Caco-2 (cell line): ENCODE results near the gene PLAC8L1. TPM values are rescaled to one million over a fixed set of nuclear protein-coding genes. Genes with fewer than 3 reads are reported as not detected.
A peak's percentile ranks its signal among the peaks of the same experiment; 100 is the strongest.

ENCODE experiments used
- BruUV-seq: library from RNA; stranded (reverse); fragments of 400-500 nt; replicated peaks from 2 replicates; lab custom pipeline; 2021; lab: Mats Ljungman, UMichigan
- CTCF ChIA-PET: fragments of 300-600 bp; sonication (Branson Sonifier 250); formaldehyde crosslinking; loops from one replicate; lab custom pipeline; 2022; ENCODE audit warnings: antibody characterized with exemption; lab: Charles Lee
- POLR2A ChIA-PET: fragments of 300-600 bp; sonication (Branson Sonifier 250); formaldehyde crosslinking; loops from one replicate; lab custom pipeline; 2022; ENCODE audit warnings: antibody characterized with exemption; lab: Charles Lee
- DNase-seq, 2 experiments: peaks; one replicate each; pipeline versions ENCODE4 v3.0.0 to v3.0.0-alpha.2; 2020 to 2022
- H3K27me3 ChIP-seq: replicated peaks from 2 replicates; pipeline ENCODE4 v1.6.0; 2011; ENCODE audit warnings: low read length; ENCODE audit not compliant: control insufficient read depth, insufficient read depth
- H3K36me3 ChIP-seq: 2 replicates; pipeline ENCODE4 v1.5.1; 2011; ENCODE audit warnings: low read length; ENCODE audit not compliant: control insufficient read depth, insufficient read depth
- H3K4me1 ChIP-seq: fragments of 250-450 bp; sonication (Bioruptor Pico); 2 replicates; pipeline ENCODE4 v1.5.1; 2020; ENCODE audit warnings: mild to moderate bottlenecking
- H3K4me3 ChIP-seq: 2 replicates; pipeline ENCODE4 v1.5.1; 2011; ENCODE audit warnings: low read depth, mild to moderate bottlenecking, control low read depth, low read length
- H3K9me3 ChIP-seq: fragments of 250-450 bp; sonication (Bioruptor Pico); 2 replicates; pipeline ENCODE4 v1.5.1; 2020; ENCODE audit warnings: mild to moderate bottlenecking, moderate library complexity
- H3K27ac Mint-ChIP-seq: one replicate; pipeline ENCODE4 v1.8.0; 2022; ENCODE audit warnings: mixed read lengths; ENCODE audit not compliant: unreplicated experiment
- H3K27me3 Mint-ChIP-seq: one replicate; pipeline ENCODE4 v1.8.0; 2022; ENCODE audit warnings: mixed read lengths; ENCODE audit not compliant: insufficient read depth, unreplicated experiment
- H3K36me3 Mint-ChIP-seq: one replicate; pipeline ENCODE4 v1.8.0; 2022; ENCODE audit warnings: mild to moderate bottlenecking, mixed read lengths; ENCODE audit not compliant: insufficient read depth, unreplicated experiment
- H3K4me1 Mint-ChIP-seq: one replicate; pipeline ENCODE4 v1.8.0; 2022; ENCODE audit warnings: low read depth, mixed read lengths; ENCODE audit not compliant: unreplicated experiment
- H3K4me3 Mint-ChIP-seq: one replicate; pipeline ENCODE4 v1.8.0; 2022; ENCODE audit warnings: mild to moderate bottlenecking, moderate library complexity, mixed read lengths; ENCODE audit not compliant: unreplicated experiment
- H3K9me3 Mint-ChIP-seq: one replicate; pipeline ENCODE4 v1.8.0; 2022; ENCODE audit warnings: mixed read lengths; ENCODE audit not compliant: unreplicated experiment
- intact Hi-C: fragments of 100-400 bp; cut with micrococcal nuclease; formaldehyde crosslinking; loops from one replicate; pipeline ENCODE4 v1.10.0; 2022; ENCODE audit not compliant: unreplicated experiment
- total RNA-seq: library from RNA; stranded (reverse); gene quantifications from 2 replicates; pipeline ENCODE4 v1.2.3, GENCODE V29; 2022
- TF ChIP-seq, protein P1 (sequence below), 2 experiments: fragments of 200-600 bp in 1 of 2; IDR thresholded peaks; 1 replicate in 1 of 2; 2 replicates in 1 of 2; pipeline versions ENCODE4 v1.5.1 to v1.8.0; 2011 to 2022; ENCODE audit warnings: antibody characterized with exemption in 1 of 2, control low read depth in 1 of 2, inconsistent platforms in 1 of 2, low read depth in 1 of 2, low read length in 1 of 2, mild to moderate bottlenecking in 1 of 2, moderate library complexity in 1 of 2; ENCODE audit not compliant: insufficient read depth in 1 of 2, severe bottlenecking in 1 of 2, unreplicated experiment in 1 of 2

Gene PLAC8L1
- total RNA-seq, 1 experiment from 2014 or later, result 1.0 TPM

DNA sequence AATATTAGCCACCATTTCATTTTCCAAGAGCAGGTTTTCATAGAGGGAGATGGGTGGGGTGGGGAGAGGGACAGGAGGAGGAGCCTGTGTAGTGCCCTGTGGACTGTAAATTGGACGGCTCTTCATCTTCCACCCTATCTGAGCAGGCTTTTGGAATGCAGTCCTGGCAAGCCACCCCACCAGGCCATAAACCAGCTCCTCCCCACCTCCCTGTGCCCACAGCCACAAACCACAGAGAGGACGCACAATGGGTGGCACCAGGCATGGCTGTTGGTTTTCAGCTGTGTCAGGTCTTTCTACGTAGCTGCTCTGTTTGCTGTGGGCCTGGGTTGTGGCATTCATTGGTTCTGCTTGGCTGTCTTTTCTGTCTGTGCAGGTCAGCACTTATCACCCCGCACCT lies 58.0 kb downstream of the PLAC8L1 start:
- Histone ChIP-seq H3K27me3 (no peaks in the 10 kb centered on the region), H3K4me1 (peaks cover 42% of the 10 kb centered on the region), H3K9me3 (no peaks in the 10 kb centered on the region), H3K4me3 (no peak overlapping the region), H3K36me3 (peaks cover 7% of the 10 kb centered on the region)
- H3K27ac Mint-ChIP-seq, result no peak overlapping the region
- DNase-seq, result no peak
- CTCF ChIA-PET, result interaction anchor here (1.0 kb wide), 1 partner anchor 83 kb away, joined by 4 read pairs; no protein-coding TSS in a partner anchor
- POLR2A ChIA-PET, result no interaction called here
- peaks cover 53% of the 10 kb centered on the region for H3K36me3 Mint-ChIP-seq
- H3K4me3 Mint-ChIP-seq, result no peak overlapping the region
- intact Hi-C loops, result no loop called here
- H3K4me1 Mint-ChIP-seq, result peaks cover 49% of the 10 kb centered on the region
- TF ChIP-seq, protein P1, sequence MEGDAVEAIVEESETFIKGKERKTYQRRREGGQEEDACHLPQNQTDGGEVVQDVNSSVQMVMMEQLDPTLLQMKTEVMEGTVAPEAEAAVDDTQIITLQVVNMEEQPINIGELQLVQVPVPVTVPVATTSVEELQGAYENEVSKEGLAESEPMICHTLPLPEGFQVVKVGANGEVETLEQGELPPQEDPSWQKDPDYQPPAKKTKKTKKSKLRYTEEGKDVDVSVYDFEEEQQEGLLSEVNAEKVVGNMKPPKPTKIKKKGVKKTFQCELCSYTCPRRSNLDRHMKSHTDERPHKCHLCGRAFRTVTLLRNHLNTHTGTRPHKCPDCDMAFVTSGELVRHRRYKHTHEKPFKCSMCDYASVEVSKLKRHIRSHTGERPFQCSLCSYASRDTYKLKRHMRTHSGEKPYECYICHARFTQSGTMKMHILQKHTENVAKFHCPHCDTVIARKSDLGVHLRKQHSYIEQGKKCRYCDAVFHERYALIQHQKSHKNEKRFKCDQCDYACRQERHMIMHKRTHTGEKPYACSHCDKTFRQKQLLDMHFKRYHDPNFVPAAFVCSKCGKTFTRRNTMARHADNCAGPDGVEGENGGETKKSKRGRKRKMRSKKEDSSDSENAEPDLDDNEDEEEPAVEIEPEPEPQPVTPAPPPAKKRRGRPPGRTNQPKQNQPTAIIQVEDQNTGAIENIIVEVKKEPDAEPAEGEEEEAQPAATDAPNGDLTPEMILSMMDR (IDR thresholded peaks at IDR 0.05; ENCODE audit: insufficient read depth in 1 of 2, low read depth in 1 of 2, low read length in 1 of 2, severe bottlenecking in 1 of 2, unreplicated experiment in 1 of 2), result no peak
- no peaks in the 10 kb centered on the region for H3K9me3 Mint-ChIP-seq
- H3K27me3 Mint-ChIP-seq, result no peaks in the 10 kb centered on the region
- BruUV-seq, result no TSS peak

DNA sequence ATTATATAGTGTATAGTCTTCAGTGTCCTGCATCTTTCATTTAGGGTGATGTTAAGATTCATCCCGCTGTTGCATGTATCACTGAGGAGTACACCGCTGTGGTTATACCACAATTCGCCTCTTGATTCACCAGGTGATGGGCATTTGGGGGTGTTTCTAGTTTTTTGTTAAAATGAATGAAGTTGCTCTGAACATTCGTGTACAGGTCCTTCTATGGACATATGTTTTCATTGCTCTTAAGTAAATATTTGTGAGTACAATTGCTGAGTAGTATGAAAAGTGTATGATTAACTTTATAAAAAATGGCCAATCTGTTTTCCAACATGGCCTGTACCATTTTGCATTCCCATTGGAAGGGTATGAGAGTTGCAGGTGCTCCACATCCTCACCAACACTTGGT lies 61.7 kb downstream of the PLAC8L1 start:
- H3K4me3 ChIP-seq, result no peak overlapping the region
- BruUV-seq, result no TSS peak
- no peak overlapping the region for H3K4me3 Mint-ChIP-seq
- TF ChIP-seq, protein P1 (IDR thresholded peaks at IDR 0.05; ENCODE audit: insufficient read depth in 1 of 2, low read depth in 1 of 2, low read length in 1 of 2, severe bottlenecking in 1 of 2, unreplicated experiment in 1 of 2), result no peak
- no peak for DNase-seq
- H3K4me1 ChIP-seq, result peaks cover 54% of the 10 kb centered on the region
- CTCF ChIA-PET, result no interaction called here
- H3K27me3 ChIP-seq, result no peaks in the 10 kb centered on the region
- peaks cover 6% of the 10 kb centered on the region for H3K36me3 ChIP-seq
- intact Hi-C loops, result no loop called here
- H3K36me3 Mint-ChIP-seq, result peaks cover 26% of the 10 kb centered on the region
- no peak overlapping the region for H3K27ac Mint-ChIP-seq
- H3K9me3 Mint-ChIP-seq, result no peaks in the 10 kb centered on the region
- H3K27me3 Mint-ChIP-seq, result no peaks in the 10 kb centered on the region
- POLR2A ChIA-PET, result no interaction called here
- peaks cover 53% of the 10 kb centered on the region for H3K4me1 Mint-ChIP-seq
- no peaks in the 10 kb centered on the region for H3K9me3 ChIP-seq

DNA sequence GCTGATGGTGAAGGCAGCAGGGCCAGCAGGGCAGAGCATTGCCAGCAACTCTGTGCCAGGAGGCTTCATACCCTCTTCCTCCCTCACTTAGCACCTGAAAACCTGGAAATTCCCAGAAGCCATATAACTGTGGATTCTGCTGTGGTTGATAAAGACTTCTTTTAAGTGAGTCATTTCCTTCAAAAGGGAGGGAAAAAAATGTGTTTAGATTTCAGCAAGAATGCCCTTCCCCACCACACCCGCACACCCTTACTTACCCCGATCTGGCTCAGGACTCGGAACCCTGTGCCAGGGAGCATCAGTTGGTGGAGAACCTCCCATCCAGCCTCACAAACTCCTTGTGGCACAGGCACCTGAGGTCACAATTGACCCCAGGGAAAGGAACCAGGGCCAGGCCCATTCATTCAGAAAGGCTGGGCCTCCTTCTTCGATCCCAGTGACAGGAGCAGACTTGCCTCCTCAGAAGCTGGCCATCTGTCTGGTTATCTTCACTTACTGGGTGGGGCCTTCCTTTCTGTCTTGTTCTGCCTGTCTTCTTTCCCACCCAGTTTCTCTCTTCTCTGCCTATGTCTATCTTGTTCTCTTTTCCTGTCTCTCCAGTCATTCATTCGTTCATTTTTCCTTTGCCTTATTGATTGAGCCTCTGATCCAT lies 62.6 kb downstream of the PLAC8L1 start:
- no TSS peak for BruUV-seq
- Histone ChIP-seq H3K36me3 (peaks cover 6% of the 10 kb centered on the region), H3K9me3 (no peaks in the 10 kb centered on the region), H3K4me3 (no peak overlapping the region), H3K27me3 (no peaks in the 10 kb centered on the region), H3K4me1 (peaks cover 53% of the 10 kb centered on the region)
- H3K27me3 Mint-ChIP-seq, result no peaks in the 10 kb centered on the region
- TF ChIP-seq, protein P1 (IDR thresholded peaks at IDR 0.05; ENCODE audit: insufficient read depth in 1 of 2, low read depth in 1 of 2, low read length in 1 of 2, severe bottlenecking in 1 of 2, unreplicated experiment in 1 of 2), result no peak
- intact Hi-C loops, result no loop called here
- peak overlapping the region; percentile 15 for H3K4me3 Mint-ChIP-seq
- CTCF ChIA-PET, result interaction anchor here (0.6 to 0.7 kb wide), 2 partner anchors 18 to 107 kb away, joined by 3 to 4 read pairs; partner anchors contain the start of gene SH3RF2
- POLR2A ChIA-PET, result no interaction called here
- peak overlapping the region; percentile 27 for H3K27ac Mint-ChIP-seq
- peaks cover 21% of the 10 kb centered on the region for H3K36me3 Mint-ChIP-seq
- H3K9me3 Mint-ChIP-seq, result no peaks in the 10 kb centered on the region
- DNase-seq, result no peak
- peaks cover 44% of the 10 kb centered on the region for H3K4me1 Mint-ChIP-seq
